Occipital lobe (tissue), 3 donors: Measurements from ENCODE around the gene PPP1R13L. TPM values are rescaled to one million over a fixed set of nuclear protein-coding genes. Genes with fewer than 3 reads are reported as not detected.
"Not testable (repeated sequence)": the region's sequence is repeated elsewhere in the genome, so short reads cannot be mapped to it uniquely, and the experiment has no call there.

ENCODE experiments used
- DNase-seq: peaks from one replicate; lab custom pipeline; 2025; lab: John Stamatoyannopoulos, UW
- small RNA-seq: library from RNA; depleted of rRNA; stranded (forward); fragments of <200 nt; gene quantifications from one replicate; pipeline ENCODE3, GENCODE V24; 2014
- total RNA-seq: library from RNA; depleted of rRNA; stranded (reverse); fragments of >200 nt; gene quantifications from one replicate; pipeline ENCODE4 v1.2.3, GENCODE V29; 2014

PPP1R13L gene
- total RNA-seq, 1 donor from 2014 or later = not detected

DNA sequence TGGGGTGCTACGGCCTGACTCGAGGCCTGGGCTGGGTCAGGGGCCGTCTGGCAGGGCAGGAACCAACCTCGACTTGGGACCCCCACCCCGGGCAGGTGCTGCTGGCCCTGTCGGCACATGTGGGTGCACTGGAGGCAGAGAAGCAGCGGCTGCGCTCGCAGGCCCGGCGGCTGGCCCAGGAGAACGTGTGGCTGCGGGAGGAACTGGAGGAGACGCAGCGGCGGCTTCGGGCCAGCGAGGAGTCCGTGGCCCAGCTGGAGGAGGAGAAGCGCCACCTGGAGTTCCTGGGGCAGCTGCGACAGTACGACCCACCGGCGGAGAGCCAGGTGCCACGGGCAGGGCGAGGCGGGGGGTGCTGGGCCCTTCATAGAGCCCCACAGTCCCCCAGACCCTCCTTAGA lies 58.4 kb downstream of the PPP1R13L start:
- no peak for DNase-seq

DNA sequence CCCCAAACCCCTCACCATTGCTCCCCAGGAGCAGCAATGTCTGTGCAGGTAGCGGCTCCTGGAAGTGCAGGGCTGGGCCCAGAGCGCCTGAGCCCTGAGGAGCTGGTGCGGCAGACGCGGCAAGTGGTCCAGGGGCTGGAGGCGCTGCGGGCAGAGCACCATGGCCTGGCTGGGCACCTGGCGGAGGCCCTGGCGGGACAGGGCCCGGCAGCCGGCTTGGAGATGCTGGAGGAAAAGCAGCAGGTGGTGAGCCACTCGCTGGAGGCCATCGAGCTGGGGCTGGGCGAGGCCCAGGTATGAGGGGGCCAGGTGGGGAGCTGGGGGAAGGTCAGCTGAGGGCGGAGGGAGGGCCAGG lies 59.4 kb downstream of the PPP1R13L start:
- DNase-seq = no peak

DNA sequence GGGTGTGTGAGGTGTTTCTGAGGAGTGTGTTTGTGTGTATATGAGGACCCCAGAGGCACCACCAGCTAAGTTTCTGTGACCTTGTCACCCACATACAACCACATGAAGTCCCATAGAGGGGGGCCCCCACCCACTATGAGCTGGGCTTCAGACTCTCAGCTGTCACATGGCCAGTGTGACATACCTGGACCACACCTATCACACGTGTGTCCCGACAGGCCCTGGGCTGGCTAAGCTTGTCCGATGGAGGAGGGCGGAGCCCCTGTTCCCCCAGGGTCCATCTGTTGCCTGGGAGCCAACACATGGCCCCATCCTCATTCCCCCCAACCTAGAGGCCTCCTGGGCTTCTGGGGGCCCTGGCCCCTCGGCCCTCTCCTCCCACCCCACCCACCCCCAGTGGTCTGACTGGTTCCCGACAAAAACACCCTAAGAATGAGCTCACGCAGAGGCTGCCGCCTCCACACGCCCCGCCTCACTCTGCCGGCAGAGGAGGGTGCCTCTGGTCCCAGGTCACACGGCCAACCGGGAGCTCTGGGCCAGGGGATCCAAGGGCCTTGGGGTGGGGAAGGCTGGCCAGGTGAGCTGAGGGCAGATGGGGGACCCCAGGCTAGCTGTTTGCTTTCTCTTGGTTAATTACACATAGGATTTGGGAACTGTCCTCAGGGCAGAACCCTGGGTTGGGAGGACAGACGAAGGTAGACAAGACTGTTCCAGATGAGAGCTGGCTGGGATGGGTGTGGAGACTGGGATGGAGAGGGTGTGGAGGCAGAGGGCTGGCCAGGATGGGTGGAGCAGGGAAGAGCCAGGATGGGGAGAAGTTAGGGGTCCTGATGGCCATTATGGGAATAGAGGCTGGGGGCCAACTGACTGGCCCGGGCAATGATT lies 60.0 kb downstream of the PPP1R13L start:
- no peak for DNase-seq

DNA sequence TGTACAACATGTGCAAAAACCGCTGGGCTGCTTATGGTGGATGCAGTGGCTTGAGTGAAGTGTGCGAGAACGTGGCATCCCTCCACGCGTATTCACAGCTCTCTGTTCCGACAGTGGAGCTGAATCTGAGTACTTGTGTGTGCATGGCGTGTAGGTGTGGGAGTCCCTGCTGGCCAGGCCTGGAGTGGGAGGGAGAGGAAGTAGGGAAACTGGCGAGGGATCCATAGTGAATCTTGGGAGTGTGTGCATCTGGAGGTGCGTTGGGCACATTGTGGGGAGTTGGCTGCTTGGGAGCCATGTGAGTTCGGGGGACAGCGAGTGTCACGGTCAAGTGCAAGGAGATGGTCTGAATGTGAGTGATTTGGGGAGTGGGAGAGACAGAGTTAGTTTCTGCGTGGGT lies 62.0 kb downstream of the PPP1R13L start:
- DNase-seq = no peak

DNA sequence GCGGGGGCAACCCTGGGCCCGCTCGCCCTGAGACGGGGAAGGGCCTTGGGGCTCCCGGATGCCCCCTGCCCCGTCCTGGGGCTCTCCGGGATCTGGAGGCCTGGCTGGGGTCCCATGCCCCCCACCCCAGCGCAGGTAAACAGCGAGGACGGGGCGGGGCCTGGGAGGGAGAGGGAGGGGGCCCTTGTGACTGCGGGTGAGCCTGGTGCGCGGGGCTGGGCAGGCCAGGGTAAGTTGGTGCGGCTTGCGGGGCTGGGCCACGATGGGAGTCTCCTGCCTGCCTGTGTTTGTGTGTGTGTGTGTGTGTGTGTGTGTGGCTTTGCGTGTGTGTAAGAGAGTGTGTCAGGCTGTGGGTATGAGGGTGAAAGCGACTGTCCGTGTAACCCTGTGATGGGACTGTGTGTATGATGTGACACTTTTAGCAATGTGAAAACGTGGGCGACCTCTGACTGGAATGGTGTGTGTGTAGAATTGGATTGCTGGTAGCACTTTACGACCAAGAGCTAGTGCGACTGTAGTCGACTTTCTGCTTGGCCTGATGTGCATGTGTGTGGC lies 63.9 kb downstream of the PPP1R13L start:
- no peak for DNase-seq

DNA sequence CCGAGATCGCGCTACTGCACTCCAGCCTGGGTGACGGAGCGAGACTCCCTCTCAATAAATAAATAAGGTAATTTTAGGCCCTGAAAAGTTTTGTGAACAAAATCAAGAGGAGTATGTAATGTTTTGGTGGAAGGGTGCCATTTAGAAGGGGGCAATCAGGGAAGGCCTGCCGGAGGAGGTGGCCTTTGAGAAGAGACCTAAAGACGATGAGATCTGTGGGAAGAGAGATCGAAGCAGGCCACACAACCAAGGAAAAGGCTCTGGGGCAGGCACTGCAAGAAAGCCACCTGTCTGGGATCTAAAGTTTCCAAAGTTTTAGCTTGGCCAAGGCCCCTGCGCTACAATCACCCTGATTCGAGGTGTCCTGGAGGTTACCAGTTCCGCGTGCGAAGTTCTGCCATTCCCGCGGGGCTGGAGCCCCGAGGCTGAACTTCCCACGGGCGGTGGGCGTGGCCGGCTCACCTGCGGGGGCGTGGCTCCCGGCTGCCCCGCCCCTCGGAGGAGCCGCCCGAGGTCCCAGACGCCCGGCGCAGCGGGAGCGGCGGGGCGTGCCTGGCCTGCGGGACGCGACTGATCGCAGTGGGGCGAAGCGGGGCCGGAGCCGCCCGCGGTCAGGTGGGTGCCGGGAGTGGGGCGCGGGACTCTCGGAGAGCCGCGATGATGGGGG lies 64.5 kb downstream of the PPP1R13L start, which contains the start of gene KLC3:
Gene KLC3, plus strand, starts transcription at position 519 of the 667 bp plus-strand sequence. CDS start 4,792 bp downstream, outside the sequence.
- no peak for DNase-seq

DNA sequence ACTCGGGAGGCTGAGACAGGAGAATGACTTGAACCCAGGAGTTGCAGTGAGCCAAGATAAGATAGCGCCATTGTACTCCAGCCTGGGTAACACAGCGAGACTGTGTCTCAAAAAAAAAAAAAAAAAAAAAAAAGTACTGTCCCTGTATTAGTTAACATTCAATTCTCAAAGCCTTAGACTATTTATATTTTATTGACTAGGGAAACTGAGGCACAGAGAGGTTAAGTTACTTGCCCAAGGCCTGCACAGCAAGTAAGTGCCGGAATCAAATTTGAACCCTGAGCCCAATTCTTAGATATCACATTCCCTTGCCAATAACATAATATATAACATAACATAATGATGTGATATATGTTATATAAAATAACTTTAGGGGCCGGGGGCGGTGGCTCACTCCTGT lies 65.2 kb downstream of the PPP1R13L start:
- no peak for DNase-seq

- no peak for DNase-seq
Measured at GRCh38 chr19:45336696-45337251, 68.1 kb downstream of the PPP1R13L start.

DNA sequence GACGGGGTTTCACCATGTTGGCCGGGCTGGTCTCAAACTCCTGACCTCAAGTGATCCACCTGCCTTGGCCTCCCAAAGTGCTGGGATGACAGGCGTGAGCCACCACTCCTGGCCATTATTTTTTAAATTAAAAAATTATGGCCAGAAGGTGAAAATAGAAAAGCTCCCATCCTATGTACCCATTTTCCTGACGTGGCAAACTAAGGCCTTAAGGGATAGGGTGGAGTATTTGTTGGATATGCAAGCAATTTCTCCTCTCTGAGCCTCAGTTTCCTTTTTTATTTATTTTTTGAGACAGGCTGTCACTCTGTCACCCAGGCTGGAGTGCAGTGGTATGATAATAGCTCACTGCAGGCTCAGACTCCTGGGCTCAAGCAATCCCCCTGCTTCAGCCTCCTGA lies 70.0 kb downstream of the PPP1R13L start:
- DNase-seq = not testable (repeated sequence)

GRCh38 chr19:45333609-45334303 lies 71.1 kb downstream of the PPP1R13L start:
- no peak for DNase-seq

GRCh38 chr19:45331411-45331810 lies 73.5 kb downstream of the PPP1R13L start:
- no peak for DNase-seq

Small RNA genes within 50 kb of the gene (small RNA-seq; reads per million reads assigned to genes)
- gene MIR6088 = not detected

Other genes starting within 250 kb of the PPP1R13L start
- 0.47 TPM for gene NKPD1, start 244.1 kb downstream of the PPP1R13L start, total RNA-seq
- gene TRAPPC6A, start 226.8 kb downstream of the PPP1R13L start, total RNA-seq = 2.2 TPM
- 3.1 TPM for gene BLOC1S3, start 226.3 kb downstream of the PPP1R13L start, total RNA-seq
- gene EXOC3L2, start 159.7 kb downstream of the PPP1R13L start, total RNA-seq = not detected
- gene MARK4, start 153.8 kb downstream of the PPP1R13L start, total RNA-seq = 19.2 TPM
- gene CKM, start 82.2 kb downstream of the PPP1R13L start, total RNA-seq = 1.2 TPM
- 0.16 TPM for gene KLC3, start 64.3 kb downstream of the PPP1R13L start, total RNA-seq
- gene ERCC2, start 34.5 kb downstream of the PPP1R13L start, total RNA-seq = 10.9 TPM
- gene POLR1G, start 1.6 kb upstream of the PPP1R13L start, total RNA-seq = 5.3 TPM
- 51.2 TPM for gene ERCC1, start 18.8 kb upstream of the PPP1R13L start, total RNA-seq
- gene FOSB, start 62.9 kb upstream of the PPP1R13L start, total RNA-seq = 2.2 TPM
- 56.8 TPM for gene RTN2, start 92.0 kb upstream of the PPP1R13L start, total RNA-seq
- 0.47 TPM for gene PPM1N, start 93.4 kb upstream of the PPP1R13L start, total RNA-seq
- gene VASP, start 102.4 kb upstream of the PPP1R13L start, total RNA-seq = 8.4 TPM
- 2.0 TPM for gene OPA3, start 179.7 kb upstream of the PPP1R13L start, total RNA-seq
- 0.16 TPM for gene GPR4, start 197.1 kb upstream of the PPP1R13L start, total RNA-seq
- 15.8 TPM for gene EML2, start 234.3 kb upstream of the PPP1R13L start, total RNA-seq